ENCODE results near the gene PRPF31. TPM values are rescaled to one million over a fixed set of nuclear protein-coding genes. Genes with fewer than 3 reads are reported as not detected.

PRPF31 gene
- total and polyA plus RNA-seq, 9 donors = 30.0 to 62.2 (median 51.1) TPM

DNA sequence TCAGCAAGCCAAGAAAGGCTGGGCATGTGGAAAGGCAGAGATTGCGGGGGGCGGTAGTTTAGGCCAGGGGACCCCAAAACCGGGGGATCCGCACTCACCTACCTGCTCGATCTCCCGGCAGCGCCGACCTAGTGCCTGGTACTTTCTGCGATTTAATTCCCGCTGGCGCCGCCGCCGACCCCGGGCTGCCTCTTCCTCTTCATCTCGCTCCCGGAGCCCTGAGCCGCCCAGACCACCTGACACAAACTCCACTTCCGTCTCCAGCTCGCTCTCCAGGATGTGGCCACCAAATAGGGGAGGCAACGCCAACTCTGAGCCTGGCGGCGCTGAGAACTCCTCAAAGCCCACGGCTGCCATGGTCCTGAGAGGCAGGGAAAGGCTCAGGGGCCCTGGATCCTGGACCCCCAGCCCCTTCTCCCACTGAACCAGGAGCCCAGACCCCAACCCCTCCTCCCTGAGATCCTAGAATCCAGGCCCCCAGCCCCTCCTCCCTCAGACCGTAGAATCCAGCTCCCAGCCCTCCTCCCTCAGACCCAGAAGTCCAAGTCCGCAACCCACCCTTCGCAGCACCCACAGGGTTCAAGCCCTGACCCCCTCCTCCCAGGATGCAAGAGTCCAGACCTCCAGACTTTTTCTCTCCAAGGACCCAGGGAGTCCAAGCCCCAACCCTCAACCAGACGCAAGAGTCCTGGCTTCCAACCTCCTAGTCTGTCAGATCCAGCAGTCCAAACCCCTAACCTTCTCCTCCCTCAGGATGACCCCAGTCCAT is 1.0 kb upstream of the PRPF31 start:
- H3K36me3 ChIP-seq = no peaks in the 10 kb centered on the region
- H3K27ac ChIP-seq = no peak overlapping the region
- H3K9me3 ChIP-seq = no peaks in the 10 kb centered on the region
- peak overlapping the region; percentile 72 for H3K4me3 ChIP-seq
- H3K27me3 ChIP-seq = no peaks in the 10 kb centered on the region
- 14 to 30% (median 25%) methylated on average over 28 of the region's 28 CpGs for WGBS, 3 donors
- TF ChIP-seq, protein P1, sequence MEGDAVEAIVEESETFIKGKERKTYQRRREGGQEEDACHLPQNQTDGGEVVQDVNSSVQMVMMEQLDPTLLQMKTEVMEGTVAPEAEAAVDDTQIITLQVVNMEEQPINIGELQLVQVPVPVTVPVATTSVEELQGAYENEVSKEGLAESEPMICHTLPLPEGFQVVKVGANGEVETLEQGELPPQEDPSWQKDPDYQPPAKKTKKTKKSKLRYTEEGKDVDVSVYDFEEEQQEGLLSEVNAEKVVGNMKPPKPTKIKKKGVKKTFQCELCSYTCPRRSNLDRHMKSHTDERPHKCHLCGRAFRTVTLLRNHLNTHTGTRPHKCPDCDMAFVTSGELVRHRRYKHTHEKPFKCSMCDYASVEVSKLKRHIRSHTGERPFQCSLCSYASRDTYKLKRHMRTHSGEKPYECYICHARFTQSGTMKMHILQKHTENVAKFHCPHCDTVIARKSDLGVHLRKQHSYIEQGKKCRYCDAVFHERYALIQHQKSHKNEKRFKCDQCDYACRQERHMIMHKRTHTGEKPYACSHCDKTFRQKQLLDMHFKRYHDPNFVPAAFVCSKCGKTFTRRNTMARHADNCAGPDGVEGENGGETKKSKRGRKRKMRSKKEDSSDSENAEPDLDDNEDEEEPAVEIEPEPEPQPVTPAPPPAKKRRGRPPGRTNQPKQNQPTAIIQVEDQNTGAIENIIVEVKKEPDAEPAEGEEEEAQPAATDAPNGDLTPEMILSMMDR (IDR thresholded peaks at IDR 0.05) = no peak
- TF ChIP-seq EP300 (IDR thresholded peaks at IDR 0.05) (no peak), POLR2A (IDR thresholded peaks at IDR 0.05) (no peak)
- H3K4me1 ChIP-seq (ENCODE audit: insufficient read depth) = peaks cover 10% of the 10 kb centered on the region
- intact Hi-C loops (cut with DNase I) = loop anchor here in 1 of 4 donors (10.0 kb wide), 1 partner anchor 240 kb away; no protein-coding TSS in a partner anchor
- DNase-seq = peak in 2 of 5 donors; percentile 47 to 56

DNA sequence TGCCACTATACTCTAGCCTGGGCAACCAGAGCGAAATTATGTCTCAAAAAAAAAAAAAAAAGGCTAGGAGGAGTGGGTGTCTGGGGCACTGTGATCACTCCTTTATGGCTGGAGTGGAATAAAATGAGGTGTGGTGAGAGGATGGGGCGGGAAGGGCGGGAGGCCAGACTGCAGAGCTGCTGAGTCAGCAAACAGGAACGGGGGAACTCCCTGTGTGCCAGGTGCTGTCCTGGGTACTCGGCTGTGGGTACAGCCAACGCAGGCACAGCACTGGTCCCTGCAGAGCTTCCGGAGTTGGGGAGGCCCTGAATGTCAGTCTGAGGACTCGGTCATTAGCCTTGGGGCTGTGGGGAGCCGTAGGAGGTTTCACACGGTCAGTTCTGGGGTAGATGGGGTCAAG is 5.7 kb downstream of the PRPF31 start:
- H3K27me3 ChIP-seq = no peaks in the 10 kb centered on the region
- WGBS, 3 donors = 93 to 94% (median 94%) methylated on average over 10 of the region's 10 CpGs
- TF ChIP-seq EP300 (IDR thresholded peaks at IDR 0.05) (no peak), POLR2A (IDR thresholded peaks at IDR 0.05) (no peak)
- TF ChIP-seq, protein P1 (IDR thresholded peaks at IDR 0.05) = no peak
- H3K36me3 ChIP-seq = no peaks in the 10 kb centered on the region
- DNase-seq = no peak
- no peaks in the 10 kb centered on the region for H3K9me3 ChIP-seq
- intact Hi-C loops (cut with DNase I) = no loop called here
- no peak overlapping the region for H3K4me3 ChIP-seq
- no peak overlapping the region for H3K27ac ChIP-seq
- H3K4me1 ChIP-seq (ENCODE audit: insufficient read depth) = peaks cover 4% of the 10 kb centered on the region

DNA sequence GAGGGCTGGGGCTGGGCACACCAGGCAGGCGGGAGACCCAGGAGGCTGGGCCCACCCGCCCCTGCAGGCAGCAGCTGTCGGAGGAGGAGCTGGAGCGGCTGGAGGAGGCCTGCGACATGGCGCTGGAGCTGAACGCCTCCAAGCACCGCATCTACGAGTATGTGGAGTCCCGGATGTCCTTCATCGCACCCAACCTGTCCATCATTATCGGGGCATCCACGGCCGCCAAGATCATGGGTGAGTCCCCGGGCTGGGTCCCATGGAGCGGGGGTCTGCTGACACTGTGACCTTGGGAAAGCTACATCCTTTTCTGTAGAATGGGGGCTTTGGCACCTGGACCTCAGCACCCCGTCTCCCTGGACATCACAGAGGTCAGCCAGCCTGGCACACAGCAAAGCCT is 8.1 kb downstream of the PRPF31 start:
- no peaks in the 10 kb centered on the region for H3K4me1 ChIP-seq (ENCODE audit: insufficient read depth)
- H3K27me3 ChIP-seq = no peaks in the 10 kb centered on the region
- no peak for TF ChIP-seq EP300 (IDR thresholded peaks at IDR 0.05)
- TF ChIP-seq, protein P1 (IDR thresholded peaks at IDR 0.05) = no peak
- no peak for TF ChIP-seq POLR2A (IDR thresholded peaks at IDR 0.05)
- no peaks in the 10 kb centered on the region for H3K36me3 ChIP-seq
- no peak overlapping the region for H3K27ac ChIP-seq
- no peak overlapping the region for H3K4me3 ChIP-seq
- DNase-seq = no peak
- H3K9me3 ChIP-seq = no peaks in the 10 kb centered on the region
- WGBS, 3 donors = 80 to 88% (median 87%) methylated on average over 14 to 17 of the region's 17 CpGs
- intact Hi-C loops (cut with DNase I) = no loop called here

DNA sequence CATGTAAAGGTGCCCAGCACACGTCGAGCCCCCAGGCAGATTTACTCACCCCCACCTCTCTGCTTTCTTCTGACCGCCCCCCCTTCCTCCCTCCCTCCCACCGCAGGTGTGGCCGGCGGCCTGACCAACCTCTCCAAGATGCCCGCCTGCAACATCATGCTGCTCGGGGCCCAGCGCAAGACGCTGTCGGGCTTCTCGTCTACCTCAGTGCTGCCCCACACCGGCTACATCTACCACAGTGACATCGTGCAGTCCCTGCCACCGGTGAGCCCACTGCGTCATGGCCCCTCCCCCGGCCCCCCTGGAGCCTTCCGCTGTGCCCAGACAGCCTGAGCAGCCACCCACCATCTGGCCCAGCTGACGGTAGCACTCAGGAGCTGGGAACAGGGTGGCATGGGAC is 8.8 kb downstream of the PRPF31 start:
- no peak for TF ChIP-seq EP300 (IDR thresholded peaks at IDR 0.05)
- TF ChIP-seq, protein P1 (IDR thresholded peaks at IDR 0.05) = no peak
- no peak for TF ChIP-seq POLR2A (IDR thresholded peaks at IDR 0.05)
- DNase-seq = no peak
- Histone ChIP-seq H3K36me3 (no peaks in the 10 kb centered on the region), H3K9me3 (no peaks in the 10 kb centered on the region), H3K27ac (no peak overlapping the region), H3K4me3 (no peak overlapping the region), H3K27me3 (no peaks in the 10 kb centered on the region), H3K4me1 (ENCODE audit: insufficient read depth) (no peaks in the 10 kb centered on the region)
- 87 to 89% (median 89%) methylated on average over 17 to 19 of the region's 19 CpGs for WGBS, 3 donors
- intact Hi-C loops (cut with DNase I) = no loop called here
